Measurements from ENCODE around the gene PRR29. TPM values are rescaled to one million over a fixed set of nuclear protein-coding genes. Genes with fewer than 3 reads are reported as not detected.

Gene PRR29
- total RNA-seq, 4 donors from 2014 or later: 0.09 TPM; not detected in 3

DNA sequence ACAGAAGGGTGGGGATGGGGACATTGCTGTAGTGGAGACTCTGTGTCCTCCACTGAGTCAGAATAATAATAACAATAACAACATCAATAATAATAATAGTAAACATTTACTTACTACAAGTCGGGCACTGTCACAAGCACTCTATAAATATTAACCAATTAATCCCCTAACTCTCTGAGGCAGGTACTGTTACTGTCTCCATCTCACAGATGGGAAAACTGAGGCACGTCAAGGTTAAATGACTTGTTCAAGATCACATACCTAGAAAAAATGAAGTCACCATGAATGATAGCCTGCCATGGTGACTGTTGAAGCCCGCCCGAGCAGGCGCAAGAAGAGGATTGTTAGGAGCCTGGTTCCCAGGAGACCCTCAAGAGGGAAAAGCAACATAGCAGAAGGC is 10.2 kb downstream of the PRR29 start:
- TF ChIP-seq POLR2A (IDR thresholded peaks at IDR 0.05): no peak
- TF ChIP-seq, protein P1, sequence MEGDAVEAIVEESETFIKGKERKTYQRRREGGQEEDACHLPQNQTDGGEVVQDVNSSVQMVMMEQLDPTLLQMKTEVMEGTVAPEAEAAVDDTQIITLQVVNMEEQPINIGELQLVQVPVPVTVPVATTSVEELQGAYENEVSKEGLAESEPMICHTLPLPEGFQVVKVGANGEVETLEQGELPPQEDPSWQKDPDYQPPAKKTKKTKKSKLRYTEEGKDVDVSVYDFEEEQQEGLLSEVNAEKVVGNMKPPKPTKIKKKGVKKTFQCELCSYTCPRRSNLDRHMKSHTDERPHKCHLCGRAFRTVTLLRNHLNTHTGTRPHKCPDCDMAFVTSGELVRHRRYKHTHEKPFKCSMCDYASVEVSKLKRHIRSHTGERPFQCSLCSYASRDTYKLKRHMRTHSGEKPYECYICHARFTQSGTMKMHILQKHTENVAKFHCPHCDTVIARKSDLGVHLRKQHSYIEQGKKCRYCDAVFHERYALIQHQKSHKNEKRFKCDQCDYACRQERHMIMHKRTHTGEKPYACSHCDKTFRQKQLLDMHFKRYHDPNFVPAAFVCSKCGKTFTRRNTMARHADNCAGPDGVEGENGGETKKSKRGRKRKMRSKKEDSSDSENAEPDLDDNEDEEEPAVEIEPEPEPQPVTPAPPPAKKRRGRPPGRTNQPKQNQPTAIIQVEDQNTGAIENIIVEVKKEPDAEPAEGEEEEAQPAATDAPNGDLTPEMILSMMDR (IDR thresholded peaks at IDR 0.05): no peak
- Histone ChIP-seq H3K4me3 (no peak overlapping the region), H3K27ac (peak overlapping the region in 3 of 4 donors; percentile 8 to 61 (median 48)), H3K27me3 (no peaks in the 10 kb centered on the region), H3K36me3 (no peaks in the 10 kb centered on the region), H3K4me1 (peaks cover 0 to 50% (median 23%) of the 10 kb centered on the region in 3 donors), H3K9me3 (no peaks in the 10 kb centered on the region)
- no peak for DNase-seq
- WGBS, 2 donors: 79% methylated on average over 5 of the region's 5 CpGs
- intact Hi-C loops (cut with DNase I): no loop called here

DNA sequence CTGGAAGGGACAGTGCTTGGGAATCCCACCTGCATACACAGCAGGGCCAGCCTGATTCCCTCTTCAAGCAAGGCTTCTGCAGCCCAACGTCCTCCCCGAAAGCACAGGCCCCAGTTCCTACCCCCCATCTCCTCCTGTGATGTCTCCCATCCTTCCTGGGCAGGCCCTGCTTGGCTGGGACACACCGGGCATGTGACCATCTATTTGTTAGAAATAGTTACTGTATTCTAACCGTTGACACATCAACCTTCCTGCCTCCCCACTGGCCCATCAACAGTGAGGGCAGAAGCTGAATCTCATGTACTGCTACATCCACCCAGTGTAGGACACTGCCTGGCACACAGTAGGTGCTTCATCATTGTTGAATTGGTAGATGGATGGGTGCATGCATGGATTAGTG is 10.7 kb downstream of the PRR29 start:
- H3K27ac ChIP-seq: peak overlapping the region in 3 of 4 donors; percentile 8 to 48 (median 45)
- 53 to 60% methylated on average over 4 of the region's 4 CpGs for WGBS, 2 donors
- peaks cover 0 to 50% (median 23%) of the 10 kb centered on the region in 3 donors for H3K4me1 ChIP-seq
- intact Hi-C loops (cut with DNase I): no loop called here
- DNase-seq: no peak
- TF ChIP-seq POLR2A (IDR thresholded peaks at IDR 0.05): no peak
- TF ChIP-seq, protein P1 (IDR thresholded peaks at IDR 0.05): no peak
- no peaks in the 10 kb centered on the region for H3K36me3 ChIP-seq
- H3K27me3 ChIP-seq: no peaks in the 10 kb centered on the region
- H3K9me3 ChIP-seq: no peaks in the 10 kb centered on the region
- H3K4me3 ChIP-seq: no peak overlapping the region

DNA sequence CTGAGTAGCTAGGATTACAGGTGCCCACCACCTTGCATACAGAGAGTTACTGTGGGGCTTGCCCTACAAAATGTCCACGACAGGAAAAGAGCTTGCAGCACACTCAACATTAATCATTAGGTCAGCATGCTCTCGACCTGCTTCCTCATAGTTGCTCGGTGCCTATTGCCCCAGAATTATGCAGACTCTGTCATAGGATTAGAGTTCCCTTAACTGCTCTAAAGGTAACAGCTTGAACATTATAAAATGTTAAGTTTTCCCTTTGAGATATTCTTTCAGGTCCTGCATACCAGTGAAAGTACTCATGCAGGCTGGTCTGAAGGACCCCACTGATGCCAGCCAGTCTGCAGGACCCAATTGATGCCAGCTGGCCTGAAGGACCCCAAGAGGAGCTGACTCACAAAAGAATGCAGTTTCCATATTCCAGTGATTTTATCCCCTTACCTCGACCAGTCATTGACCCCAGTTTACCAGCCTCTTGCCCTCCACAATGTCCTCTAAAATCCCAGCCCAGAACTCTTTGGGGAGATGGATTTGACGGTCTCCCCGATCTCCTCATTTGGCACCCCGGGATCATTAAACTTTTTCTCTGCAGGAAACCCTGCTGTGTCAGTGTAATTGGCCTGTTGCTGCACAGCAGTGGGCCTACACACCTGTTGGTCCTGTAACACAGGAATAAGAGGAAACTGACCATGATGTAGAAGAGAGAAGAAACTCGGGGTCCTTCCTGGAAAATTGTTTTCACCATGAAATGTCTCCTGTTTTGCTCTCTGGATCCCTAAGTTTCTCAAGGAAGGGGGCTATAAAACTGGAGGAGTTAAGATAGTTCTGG is 11.6 kb downstream of the PRR29 start:
- TF ChIP-seq, protein P1 (IDR thresholded peaks at IDR 0.05): no peak
- TF ChIP-seq POLR2A (IDR thresholded peaks at IDR 0.05): no peak
- no peak overlapping the region for H3K4me3 ChIP-seq
- no peaks in the 10 kb centered on the region for H3K9me3 ChIP-seq
- peak overlapping the region in 2 of 4 donors; percentile 15 to 45 for H3K27ac ChIP-seq
- peaks cover 0 to 53% (median 25%) of the 10 kb centered on the region in 3 donors for H3K4me1 ChIP-seq
- no peaks in the 10 kb centered on the region for H3K36me3 ChIP-seq
- no peak for DNase-seq
- intact Hi-C loops (cut with DNase I): no loop called here
- WGBS, 2 donors: 59 to 60% methylated on average over 8 of the region's 8 CpGs
- no peaks in the 10 kb centered on the region for H3K27me3 ChIP-seq

DNA sequence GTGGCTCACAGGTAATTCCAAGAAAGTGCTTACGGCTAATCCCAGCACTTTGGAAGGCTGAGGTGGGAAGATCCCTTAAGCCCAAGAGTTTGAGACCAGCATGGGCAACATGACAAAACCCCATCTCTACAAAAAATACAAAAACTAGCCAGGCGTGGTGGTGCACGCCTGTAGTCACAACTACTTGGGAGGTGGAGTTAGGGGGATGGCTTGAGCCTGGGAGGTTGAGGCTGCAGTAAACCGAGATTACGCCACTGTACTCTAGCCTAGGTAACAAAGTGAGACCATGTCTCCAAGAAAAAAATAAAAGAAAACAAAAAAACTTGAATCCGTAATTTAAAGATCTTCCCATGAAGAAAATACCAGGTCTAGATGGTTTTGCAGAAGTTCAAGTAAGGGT is 17.3 kb downstream of the PRR29 start:
- peak overlapping the region in 1 of 4 donors; percentile 39 for H3K27ac ChIP-seq
- no peak for DNase-seq

More for the DNA sequence above, 17.3 kb downstream of the PRR29 start:
- intact Hi-C loops (cut with DNase I): no loop called here
- Histone ChIP-seq H3K36me3 (no peaks in the 10 kb centered on the region), H3K4me3 (no peak overlapping the region), H3K27me3 (no peaks in the 10 kb centered on the region), H3K9me3 (no peaks in the 10 kb centered on the region), H3K4me1 (peaks cover 0 to 28% (median 9%) of the 10 kb centered on the region in 3 donors)
- WGBS, 2 donors: 90 to 93% methylated on average over 6 of the region's 6 CpGs
- no peak for TF ChIP-seq POLR2A (IDR thresholded peaks at IDR 0.05)
- TF ChIP-seq, protein P1 (IDR thresholded peaks at IDR 0.05): no peak

All from esophagus squamous epithelium (tissue), 5 donors.